HPDE6-E6E7 (cell line): Measurements from ENCODE around the gene MAN2A2.
"Not testable (repeated sequence)": the region's sequence is repeated elsewhere in the genome, so short reads cannot be mapped to it uniquely, and the experiment has no call there.

Source experiments
- DNase-seq: peaks from one replicate; pipeline ENCODE4 v3.0.0; 2011; ENCODE audit warnings: missing footprints; ENCODE audit errors: extremely low spot score

Gene MAN2A2

DNA sequence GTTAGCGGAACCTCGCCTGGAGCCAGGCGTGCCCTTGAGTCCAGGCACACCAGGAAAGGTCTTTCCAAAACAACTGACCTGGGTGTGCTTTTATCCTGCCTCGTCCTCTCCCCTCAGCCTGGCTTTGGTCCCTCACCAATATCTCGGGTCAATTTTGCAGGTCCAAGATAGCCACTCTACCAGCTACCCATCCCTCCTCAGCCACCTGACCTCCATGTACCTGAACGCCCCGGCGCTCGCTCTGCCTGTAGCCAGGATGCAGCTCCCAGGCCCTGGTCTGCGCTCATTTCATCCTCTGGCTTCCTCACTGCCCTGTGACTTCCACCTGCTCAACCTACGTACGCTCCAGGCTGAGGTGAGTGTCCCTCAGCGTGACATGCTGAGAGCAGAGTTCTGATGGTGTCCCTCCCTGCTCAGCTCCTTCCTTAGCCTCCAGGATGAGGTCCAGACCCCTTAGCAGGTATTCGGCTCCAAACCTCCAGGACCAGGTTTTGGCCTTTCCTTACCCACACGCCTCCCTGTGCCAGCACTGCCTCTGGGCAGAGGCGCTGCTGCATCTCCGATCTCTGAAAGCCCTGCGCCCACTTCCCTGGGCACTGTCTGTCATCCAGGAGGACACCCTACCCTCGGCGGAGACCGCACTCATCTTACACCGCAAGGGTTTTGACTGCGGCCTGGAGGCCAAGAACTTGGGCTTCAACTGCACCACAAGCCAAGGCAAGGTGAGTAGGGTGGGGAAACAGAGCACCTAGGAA lies 15.1 kb downstream of the MAN2A2 start:
- no peak for DNase-seq

DNA sequence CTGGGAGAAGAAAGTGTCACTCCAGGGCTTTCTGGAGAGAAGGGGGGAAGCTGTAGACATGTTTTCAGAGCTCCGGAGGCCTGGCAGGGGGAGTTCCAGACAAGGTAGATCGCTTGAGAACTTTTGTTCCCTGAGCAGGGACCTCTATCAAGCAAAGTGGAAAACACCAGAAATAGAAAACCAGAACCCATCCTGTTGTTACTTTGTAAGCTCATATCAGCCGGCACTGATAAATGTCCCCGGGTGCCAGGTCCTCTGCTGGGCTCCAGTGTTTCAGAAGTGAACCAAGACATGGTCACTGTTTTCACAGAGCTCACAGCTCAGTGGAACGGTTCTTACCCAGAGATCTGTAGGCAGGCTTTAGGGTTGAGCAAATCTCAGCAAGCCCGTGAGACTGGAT lies 15.7 kb downstream of the MAN2A2 start:
- DNase-seq: no peak

DNA sequence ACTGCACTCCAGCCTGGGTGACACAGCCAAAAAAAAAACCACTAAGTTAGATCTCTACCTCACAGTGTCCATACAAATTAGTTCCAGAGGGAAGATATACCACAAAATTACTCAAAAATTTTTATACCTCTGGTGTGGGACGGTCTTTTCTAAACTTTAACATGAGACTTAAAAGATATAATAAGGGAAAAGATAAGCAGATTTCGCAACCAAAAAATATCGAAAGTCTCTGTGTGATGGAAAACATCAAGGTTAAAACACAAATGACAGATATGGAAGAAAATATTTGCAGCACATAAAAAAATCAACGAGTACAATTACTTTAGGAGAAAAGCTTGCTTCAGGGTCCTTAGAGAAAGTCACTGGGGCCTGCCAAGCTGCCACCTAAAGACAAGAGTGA lies 18.8 kb downstream of the MAN2A2 start:
- no peak for DNase-seq

DNA sequence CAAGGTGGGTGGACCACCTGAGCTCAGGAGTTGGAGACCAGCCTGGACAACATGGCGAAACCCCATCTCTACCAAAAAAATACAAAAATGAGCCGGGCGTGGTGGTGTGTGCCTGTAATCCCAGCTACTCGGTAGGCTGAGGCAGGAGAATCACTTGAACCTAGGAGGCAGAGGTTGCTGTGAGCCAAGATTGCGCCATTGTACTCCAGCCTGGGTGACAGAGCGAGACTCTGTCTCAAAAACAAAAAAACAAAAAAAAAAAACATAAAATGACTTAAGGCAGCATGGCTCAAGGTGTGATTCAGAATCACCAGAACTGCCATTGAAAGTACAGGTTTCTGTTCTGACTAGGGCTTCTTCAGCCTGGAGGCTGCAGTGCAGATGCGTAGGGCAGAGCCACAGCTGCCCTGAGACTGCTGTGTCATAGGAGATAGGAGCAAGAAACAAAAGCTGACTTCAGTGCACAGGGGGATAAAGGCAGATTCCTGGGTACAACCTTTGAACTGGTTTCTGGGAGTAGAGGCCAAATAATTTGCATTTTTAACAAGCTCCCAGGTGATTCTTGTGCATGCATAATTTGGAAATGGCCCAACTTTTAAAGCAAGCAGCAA lies 19.7 kb downstream of the MAN2A2 start:
- not testable (repeated sequence) for DNase-seq

DNA sequence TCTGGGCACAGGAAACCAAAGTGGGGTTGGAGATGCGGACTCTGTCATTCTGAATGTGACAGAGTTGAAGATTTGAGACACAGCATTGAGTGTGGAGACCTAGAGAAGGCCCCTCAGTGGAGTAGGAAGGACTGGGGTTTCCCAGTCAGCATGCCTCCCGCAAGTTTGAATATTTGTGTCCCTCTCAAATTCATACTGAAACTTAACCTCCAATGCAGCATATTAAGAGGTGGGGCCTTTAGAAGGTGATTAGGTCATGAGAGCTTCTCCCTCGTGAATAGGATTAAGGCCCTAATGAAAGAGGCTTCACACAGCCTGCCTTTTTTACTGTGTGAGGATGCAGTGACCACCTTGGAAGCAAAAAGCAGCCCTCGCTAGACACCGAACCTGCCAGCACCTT lies 21.3 kb downstream of the MAN2A2 start:
- no peak for DNase-seq

DNA sequence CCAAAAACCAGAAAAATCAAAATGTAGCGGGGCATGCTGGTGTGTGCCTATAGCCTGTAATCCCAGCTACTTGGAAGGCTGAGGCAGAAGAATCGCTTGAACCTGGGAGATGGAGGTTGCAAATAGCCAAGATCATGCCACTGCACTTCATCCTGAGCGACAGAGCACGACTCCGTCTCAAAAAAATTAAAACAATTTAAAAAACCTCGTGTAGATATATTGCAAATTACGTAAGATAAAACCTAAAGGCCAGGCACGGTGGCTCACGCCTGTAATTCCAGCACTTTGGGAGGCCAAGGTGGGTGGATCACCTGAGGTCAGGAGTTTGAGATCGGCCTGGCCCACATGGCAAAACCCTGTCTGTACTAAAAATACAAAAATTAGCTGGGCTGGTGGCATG lies 23.7 kb downstream of the MAN2A2 start:
- DNase-seq: not testable (repeated sequence)

DNA sequence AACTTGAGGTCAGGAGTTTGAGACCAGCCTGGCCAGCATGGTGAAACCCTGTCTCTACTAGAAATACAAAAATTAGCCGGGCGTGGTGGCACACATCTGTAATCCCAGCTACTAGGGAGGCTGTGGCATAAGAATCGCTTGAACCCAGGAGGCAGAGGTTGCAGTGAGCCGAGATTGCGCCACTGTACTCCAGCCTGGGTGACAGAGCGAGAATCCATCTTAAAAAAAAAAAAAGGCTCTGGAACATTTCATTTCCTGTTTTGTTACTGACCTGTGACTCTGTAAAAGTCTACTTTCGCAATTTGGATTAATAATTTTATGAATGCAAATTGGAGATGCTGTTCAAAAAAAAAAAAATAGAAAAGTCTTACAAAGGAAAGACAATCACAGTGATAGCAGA lies 25.0 kb downstream of the MAN2A2 start:
- DNase-seq: not testable (repeated sequence)

DNA sequence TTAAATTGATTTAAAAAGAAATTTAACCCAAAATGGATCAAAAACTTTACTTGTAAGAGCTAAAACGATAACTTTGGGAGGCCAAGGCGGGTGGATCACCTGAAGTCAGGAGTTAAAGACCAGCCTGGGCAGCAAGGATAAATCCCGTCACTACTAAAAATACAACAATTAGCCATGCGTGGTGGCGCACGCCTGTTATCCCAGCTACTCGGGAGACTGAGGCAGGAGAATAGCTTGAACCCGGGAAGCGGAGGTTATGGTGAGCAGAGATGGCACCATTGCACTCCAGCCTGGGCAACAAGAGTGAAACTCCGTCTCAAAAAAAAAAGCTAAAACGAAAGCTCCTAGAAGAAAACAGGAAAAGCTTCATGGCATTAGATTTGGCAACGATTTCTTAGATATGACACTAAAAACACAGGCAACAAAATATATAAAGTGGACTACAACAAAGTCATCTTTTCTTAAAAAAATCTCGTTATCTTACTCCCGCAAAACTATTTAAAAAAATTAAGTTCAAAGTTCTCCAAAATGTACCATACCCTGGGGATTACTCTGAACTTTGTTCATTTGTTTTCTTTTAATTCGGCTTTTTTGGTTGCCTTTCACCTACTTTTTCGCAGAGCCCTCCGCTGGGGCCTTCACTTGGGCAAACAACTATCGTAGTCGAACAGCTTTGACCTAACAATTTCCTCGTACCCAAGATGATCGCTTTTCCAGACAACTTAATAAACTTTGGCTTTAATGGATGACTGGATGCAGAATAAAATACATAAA lies 26.3 kb downstream of the MAN2A2 start:
- no peak for DNase-seq

DNA sequence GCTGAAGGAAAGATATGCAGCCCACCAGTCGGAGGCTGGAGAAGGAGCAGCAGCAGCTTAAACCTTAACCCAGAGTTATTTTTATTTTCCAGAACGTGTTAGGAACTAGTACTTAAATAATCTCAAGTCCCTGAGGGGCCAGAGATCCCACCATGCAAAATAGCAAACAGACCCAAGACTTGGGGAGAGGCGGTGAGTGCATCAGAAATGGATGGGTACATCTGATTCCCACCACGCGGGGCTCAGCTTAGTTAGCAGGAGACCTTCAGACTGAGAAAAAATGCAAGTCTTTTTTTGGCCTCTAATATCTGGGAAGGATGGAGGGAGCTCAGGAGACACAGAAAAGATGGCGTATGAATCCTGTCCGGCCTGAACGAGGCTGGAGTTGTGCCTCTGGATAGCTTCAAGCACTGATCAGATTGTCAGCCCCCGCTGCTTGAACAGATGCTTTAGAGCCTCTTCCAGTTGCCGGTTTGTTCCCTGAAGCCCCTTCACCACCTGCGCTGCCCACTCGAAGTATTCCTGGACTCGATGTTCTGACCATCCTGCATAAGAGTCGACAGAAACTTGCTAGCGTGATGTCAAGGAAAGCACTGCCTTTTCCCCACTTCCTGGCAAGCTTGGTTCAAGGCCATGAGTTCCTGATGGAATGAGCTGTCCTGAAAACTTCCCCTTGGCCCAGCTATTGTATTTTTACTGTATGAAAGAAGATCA lies 27.9 kb downstream of the MAN2A2 start:
- no peak for DNase-seq

DNA sequence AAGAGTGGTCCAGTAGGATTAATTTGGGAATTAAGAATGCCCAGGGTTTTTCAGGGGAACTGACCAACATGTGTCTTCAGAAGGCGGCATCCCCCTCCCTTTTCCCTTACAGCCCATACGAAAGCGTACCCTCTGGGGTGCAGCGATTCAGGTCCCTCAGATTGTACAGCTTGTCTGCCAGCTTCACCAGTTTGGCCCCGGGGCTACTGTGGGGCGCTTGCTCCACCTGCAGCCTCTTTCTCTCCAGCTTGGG lies 28.4 kb downstream of the MAN2A2 start:
- DNase-seq: no peak

DNA sequence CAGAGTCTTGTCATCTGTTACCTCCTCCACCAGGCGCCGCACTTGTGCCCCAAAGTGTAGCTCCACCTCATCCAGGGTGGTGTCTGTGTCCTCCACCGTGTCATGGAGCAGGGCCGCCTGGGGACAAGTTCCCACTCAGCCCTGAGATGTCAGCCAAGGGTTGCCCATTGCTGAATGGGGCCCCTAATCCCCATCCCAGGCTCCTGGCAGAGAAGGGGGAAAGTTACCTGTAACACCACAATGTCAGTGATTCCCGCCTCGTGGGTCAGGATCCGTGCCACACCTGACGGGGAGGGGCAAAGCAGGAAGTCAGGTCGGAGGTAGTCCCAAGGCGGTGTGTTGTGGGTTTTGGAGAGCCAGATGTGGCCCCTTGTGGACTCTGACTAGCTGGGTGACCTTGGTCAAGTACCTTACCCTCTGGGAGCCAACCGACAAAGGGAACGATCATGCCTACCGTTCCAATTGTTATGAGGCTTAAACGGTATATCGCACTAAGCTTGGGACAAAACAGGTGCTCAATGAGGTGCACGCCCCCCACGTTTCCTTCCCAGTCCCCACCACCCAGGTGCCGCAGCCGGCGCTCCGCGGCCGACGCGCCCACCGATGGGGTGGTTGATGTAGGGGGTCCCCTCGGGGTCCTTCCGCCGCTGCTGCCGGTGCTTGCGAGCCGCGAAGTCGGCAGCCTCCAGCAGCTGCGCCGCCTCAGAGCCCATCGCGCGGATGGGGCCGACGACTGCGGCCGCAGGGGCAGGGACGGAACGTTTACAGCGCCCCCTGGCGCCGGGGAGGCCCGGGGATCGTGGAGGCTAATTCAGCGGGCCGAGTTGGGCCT lies 28.9 kb downstream of the MAN2A2 start, which contains the start of gene HDDC3:
Gene HDDC3, minus strand, starts transcription at position 722 of the 832 bp plus-strand sequence. Its CDS starts 9 bp downstream, at position 713.
- peak; percentile 93 for DNase-seq

DNA sequence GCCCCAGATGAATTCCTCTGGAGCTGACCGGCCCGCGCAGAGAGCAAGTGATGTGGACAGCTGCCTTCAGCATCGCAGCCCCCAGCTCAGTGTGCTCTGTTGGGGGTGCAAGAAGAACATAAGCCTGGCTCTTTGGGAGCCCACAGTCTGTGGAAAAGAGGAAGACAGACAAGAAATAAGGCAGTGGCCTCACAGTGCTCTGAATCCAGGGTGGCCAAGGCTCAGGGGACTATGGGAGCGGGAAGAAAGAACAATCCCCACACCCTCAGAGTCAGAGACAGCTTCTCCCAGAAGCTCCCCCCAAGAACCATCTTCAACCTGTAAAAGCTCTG lies 29.5 kb downstream of the MAN2A2 start:
- DNase-seq: no peak

DNA sequence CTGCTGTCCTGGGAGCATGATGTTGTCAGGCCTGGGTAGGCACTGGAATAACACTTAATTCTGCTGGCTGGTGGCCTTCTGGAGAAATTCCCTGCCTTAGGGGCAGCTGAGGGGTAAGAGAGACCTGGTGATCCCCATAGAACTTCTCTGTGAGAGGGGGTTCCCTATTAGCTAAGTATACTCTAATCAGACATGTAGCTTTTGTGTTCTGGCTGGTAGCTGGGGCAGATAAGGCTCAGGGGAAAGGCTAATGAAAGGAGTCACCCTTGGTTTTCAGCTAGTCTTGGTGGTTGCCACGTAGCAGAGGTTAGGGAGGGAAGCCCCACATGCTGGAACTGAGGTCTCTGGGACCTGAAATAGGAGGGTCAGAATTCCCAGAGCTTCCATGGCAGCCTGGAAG lies 30.2 kb downstream of the MAN2A2 start:
- DNase-seq: no peak

DNA sequence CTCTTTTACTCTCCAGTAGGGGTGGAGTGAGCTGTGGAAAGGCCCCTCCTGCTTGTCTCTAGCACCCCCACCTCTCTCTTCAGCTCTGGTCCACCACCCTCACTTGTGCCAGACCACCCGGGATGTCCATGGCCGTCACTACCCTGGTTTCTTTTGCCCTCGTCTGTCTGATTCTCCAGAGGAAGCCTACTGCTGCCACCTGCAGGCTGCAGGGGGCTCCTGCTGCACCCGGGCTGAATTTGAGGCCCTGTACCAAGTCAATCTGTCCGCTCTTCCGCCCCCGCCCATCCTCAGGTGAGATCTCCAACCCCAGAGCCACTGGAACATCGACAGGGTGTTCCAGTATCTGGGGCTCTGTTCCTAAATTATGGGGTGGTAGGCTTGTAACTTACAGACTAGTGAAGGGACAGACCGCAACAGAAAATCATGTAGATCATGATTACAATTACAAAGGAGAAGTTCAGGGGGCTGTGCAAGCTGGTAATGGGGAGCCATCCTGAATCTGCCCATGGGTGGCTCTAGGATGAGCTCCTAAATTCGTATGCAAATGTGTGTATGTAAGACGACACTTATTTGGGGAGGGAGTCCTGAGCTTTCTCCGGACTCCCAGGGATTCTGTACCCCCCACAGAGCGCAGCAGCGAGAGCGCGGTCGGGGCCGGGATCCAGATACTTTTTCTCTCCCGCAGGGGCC lies 31.3 kb downstream of the MAN2A2 start:
- peak; percentile 92 for DNase-seq

DNA sequence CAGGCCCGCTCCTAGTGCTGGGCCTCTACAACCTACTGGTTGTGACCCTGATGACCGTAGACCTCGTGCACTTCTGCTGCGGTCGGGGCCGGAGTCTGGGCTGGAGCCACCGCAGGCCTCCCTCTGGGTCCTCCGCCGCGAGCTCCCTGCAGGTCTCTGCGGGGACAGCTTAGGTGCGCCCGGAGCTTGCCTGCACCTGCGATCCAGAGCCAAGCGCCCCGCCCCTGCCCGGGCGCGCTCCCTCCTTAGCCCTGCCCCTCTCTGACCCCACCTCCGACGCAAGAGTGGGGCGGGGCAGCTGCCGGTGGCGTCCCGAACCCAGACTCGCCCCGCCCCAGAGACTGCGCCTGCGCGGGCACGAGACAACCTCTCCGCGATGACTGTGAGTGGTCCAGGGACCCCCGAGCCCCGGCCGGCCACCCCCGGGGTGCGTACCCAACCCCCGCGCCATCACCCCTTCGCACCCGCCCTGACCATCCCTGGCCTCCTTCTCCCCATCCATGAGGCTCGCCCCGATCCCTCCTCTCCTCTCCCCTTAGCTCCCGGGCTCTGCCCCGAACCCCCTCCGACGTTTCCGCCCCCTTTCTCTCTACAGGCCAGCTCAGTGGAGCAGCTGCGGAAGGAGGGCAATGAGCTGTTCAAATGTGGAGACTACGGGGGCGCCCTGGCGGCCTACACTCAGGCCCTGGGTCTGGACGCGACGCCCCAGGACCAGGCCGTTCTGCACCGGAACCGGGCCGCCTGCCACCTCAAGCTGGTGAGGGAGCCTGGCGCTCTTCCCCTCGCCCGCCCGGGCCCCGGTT lies 32.0 kb downstream of the MAN2A2 start, which contains the start of gene UNC45A:
Gene UNC45A, plus strand, starts transcription at position 337 of the 803 bp plus-strand sequence. Its CDS starts 40 bp downstream, at position 377.
- DNase-seq: peak; percentile 90

DNA sequence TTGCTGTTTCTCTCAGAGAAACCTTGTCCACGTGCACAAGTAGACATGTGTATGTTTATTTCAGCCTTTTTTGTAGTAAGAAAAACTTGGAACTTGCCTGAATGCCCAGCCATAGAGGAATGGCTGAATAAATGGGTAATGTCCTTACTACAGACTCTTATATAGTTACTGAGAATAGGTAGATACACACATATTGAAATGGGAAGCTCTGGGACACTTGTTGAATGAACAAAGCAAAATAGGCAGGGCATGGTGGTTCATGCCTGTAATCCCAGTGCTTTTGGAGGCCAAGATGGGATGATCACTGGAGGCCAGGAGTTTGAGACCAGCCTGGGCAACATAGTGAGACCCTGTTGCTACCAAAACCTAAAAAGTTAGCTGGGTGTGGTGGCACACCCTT lies 33.7 kb downstream of the MAN2A2 start:
- DNase-seq: no peak

DNA sequence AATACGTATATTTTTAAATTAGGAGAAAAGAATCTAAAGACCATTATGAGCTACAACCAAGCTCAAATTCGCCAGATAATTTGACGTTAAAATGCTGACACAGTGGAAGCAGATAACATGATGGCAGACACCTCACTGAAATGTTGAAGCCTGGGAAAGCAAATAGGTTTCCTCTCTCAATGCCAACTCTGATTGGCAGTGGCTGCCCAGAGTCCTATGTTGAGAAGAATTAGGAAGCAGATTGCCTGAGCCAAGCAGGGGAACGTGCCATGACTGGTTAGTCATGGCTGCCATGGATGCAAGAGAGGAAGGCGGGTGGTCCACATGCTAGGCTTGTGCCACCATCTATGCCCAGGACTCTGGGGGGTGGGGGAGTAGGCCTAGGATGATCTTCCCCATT lies 35.2 kb downstream of the MAN2A2 start:
- DNase-seq: no peak

DNA sequence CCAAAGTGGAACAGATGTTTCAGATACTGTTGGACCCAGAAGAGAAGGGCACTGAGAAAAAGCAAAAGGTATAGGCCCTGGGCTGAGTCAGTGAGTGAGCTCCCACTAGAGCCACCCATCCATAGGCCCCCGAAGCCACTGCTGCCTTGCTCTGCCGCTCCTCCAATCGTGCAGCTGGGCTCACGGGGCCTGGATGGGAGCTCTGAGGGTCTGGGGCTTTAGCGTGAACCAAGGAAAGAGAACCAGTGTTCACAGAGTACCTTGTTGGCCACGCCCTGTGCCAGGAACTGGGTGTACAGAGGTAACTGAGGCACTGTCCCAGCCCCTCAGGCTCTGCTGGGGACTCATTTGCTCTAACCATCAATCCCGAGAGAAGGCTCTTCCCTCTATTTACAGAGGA lies 36.7 kb downstream of the MAN2A2 start:
- DNase-seq: no peak

DNA sequence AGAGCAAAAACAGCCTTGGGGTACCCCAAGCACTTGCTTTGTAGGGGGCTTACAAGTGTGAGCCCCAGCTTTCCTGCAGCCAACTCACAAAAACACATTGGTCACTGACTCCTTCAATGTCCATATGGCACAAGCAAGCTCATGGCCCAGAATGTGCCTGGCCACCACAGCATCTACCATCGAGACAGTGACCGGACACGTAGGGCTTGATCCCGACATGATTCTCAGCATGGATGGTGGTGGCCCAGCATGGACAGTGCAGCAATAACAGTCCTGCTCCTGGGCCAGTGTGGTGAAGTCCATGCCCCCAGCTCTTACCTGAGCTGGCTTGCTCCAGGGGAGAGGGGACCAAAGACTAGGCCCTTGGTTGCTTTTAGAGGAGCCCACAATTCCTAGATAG lies 37.9 kb downstream of the MAN2A2 start:
- no peak for DNase-seq
